ENCODE measurements around the gene DLX3. TPM values are rescaled to one million over a fixed set of nuclear protein-coding genes. Genes with fewer than 3 reads are reported as not detected.

Gene DLX3
- total RNA-seq, 1 donor from 2014 or later, result not detected

DNA sequence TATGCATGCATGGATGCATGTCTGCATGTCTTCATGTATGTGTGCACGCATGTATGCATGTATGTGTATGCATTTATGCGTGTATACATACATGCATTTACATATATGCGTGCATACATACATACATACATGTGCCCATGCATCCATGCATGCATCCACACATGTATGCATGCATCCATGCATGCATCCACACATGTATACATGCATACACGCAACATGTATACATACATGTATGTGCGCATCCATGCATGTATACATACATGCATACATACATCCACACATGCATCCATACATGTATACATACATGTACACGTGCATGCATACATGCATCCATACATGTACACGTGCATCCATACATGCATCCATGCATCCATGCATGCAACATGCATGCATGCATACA is 29.8 kb upstream of the DLX3 start:
- DNase-seq (ENCODE audit: low read depth in 2 of 2), result no peak

DNA sequence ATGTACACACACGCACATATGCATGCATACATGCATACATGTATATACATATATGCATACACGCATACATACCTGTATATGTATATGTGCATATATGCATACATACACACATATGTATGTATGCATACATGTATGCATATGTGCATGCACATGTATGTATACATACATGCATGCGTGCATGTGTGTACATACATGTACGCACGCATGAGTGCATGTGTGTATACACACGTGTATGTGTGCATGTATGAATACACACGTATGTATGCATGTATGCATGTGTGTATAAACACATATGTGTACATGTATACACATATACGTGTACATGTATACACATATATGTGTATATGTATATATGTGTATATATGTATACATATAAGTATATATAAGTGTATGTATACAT is 28.5 kb upstream of the DLX3 start:
- DNase-seq (ENCODE audit: low read depth in 2 of 2), result no peak

DNA sequence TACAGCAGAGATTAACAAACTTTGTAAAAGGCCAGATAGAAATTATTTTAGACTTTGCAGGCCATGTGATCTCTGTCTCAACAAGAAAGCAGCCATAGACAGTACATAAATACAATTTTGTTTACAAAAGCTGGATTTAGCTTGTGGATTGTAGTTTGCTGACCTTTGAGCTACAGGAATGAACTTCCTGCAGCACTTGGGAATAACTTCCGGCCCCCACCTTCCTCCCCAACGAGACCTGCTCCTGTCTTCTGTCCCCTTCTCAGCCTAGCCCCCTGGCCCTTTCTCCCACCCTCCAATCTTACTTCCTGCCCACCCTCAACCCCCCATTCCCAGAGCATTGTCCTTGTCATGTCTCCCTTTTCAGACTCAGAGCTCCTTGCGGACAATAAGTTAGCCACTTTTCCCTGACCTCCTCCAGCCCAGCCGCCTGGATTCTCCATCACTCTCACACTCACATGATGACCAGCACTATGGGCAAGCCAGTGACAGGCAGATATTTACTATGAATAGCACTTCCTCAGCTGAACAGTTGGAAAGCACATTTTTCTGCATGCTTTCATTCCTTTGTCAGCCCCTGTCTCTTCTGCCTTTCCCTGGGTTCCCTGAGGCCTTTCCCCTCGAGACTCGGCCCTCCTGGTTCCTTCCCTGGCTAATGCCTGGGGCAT is 27.6 kb upstream of the DLX3 start:
- DNase-seq (ENCODE audit: low read depth in 2 of 2), result peak in 1 of 2 donors; percentile 23

DNA sequence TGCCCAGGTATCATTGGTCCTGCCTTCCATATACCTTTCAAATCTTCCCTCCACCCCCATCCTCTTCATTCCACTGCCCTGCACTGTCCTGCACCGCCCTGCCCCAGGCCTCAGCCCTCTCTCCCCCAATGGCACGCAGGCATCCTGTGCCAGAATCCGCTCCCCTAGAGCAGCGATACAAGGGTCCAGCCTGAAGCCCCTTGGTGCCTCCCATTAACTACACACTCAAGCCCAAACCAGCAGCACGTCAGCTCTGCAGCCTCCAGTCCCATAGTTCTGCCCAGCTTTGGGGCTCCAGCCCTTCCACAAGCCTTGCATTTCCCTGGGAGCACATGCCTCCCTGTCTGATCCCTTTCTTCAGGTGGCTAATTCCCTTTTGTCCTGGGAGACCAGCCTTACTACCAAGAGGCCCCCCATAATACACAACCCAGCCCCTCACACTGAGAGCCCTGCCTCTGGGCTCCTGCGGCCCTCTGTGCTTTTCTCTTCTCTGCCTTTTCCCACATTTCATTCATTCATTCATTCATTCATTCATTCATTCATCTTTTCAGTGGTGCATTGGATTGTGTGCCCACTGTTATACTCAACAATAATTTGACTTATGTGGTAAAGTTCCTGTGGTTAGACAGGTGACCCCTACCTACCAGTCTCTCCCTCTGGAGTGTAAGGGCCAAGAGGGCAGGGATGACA is 26.8 kb upstream of the DLX3 start:
- DNase-seq (ENCODE audit: low read depth in 2 of 2), result no peak

DNA sequence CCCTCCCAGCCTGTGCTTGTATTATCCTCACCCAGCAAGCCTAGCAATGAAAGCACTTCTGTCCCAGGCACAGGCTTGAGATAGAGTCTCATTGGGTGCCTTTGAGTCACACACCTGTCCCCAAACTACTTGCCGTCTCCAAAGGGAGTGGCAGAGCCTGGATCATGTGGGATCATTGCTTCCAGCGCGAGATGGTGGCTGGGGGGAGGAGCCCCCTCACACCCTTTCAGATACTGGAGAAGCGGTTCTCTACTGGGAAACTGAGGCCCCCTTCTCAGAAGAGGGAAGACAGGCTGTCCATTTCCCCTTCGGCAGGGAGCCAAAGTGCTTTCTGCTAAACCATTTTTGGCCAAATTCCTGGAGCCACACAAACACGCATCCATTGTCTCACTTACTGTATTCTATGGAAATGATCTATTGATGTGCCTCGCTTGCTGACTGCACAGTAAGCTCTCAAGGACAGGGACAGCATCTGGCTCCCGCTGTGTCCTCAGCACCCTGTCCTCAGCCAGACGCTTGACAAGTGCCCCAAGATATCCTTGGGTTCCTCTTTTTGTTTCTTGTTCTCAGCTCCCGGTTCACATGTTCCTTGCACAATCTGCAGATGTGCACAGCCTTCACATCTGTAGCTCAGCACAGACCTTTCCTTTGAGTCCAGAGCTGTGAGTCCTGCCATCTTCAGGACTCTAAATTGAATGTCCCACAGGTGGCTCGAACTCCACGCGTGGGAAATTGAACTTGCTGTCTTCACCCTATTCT is 26.0 kb upstream of the DLX3 start:
- no peak for DNase-seq (ENCODE audit: low read depth in 2 of 2)

DNA sequence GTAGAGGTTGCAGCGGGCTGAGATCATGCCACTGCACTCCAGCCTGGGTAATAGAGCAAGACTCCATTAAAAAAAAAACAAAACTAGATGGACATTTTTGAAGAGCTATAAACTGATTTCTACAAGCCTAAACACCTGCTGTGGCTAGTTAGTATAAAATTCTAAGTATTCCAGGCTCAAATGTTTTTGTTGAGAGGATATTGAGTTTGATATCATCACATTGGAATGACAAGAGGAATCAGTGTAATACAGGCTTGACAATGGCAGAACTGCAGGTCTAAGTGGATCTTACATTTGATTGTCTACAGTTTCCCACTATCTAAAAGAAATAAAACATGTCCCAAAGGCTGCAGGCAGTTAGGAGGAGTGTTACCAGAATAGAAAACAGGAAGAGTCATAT is 23.9 kb upstream of the DLX3 start:
- DNase-seq (ENCODE audit: low read depth in 2 of 2), result no peak

DNA sequence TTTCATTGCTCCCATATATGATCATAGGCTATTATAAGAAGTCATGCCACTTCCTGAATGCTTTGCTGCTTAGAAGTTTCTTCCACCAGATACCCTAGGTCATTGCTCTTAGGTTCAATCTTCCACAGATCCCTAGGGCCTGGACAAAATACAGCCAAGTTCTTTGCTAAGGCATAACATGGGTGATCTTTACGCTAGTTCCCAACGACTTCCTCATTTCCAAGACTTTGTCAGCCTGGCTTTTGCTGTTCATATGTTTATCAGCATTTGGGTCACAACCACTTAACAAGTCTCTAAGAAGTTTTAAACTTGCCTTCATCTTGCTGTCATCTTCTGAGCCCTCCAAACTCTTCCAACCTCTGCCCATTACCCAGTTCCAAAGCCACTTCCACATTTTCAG is 20.1 kb upstream of the DLX3 start:
- no peak for DNase-seq (ENCODE audit: low read depth in 2 of 2)

DNA sequence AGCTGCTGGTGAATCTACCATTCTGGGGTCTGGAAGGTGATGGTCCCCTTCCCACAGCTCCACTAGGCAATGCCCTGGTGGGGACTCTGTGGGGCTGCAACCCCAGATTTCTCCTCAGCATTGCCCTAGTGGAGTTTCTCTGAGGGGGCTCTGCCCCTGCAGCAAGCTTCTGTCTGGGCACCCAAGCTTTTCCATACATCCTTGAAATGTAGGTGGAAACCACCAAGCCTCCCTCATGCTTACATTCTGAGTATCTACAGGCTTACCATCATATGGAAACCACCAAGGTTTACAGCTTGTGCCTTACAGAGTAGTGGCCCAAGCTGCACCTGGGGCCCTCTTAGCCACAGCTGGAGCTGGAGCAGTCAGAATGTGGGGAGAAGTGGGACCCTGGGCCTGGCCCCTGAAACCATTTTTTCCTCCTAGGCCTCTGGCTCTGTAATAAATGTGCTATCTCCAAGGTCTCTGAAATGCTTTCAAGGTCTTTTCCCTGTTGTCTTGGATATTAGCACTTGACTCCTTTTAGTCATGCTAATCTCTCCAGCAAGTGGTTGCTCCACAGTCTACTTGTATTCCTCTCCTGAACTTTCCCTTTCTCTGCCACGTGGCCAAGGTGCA is 19.6 kb upstream of the DLX3 start:
- DNase-seq (ENCODE audit: low read depth in 2 of 2), result no peak

DNA sequence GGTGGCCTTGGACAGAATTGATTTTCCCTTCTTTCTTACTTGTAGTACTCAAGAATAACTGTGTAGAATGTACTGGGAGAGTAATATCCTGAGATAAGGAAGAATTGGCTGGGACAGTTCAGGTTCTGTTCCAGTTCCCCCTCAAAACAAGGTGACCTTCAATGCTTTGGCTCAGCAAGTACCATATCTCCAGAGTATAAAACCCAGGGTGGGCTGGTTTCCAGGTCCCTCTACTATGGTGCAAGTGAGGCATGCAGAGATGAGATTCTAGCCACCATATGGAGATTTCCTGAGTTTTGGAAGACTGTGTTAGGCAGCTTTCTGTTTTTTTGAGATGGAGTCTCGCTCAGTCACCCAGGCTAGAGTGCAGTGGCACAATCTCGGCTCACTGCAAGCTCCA is 18.1 kb upstream of the DLX3 start:
- DNase-seq (ENCODE audit: low read depth in 2 of 2), result no peak

DNA sequence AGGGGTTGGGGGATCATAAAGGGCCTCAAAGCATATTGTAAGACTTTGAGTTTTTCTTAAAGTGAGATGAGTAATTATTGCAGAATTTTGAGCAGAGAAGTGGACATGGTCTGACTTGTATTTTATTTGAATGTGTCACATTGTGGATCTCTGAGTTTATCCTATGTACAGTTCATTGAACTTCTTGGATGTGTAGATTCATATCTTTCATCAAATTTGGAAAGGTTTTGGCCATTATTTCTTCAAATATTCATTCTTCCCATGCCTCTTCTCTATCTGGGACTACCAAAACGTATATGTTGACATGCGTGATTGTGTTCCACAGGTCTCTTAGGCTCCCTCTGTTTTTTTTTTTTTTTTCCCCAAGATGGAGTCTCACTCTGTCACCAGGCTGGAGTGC is 14.3 kb upstream of the DLX3 start:
- DNase-seq (ENCODE audit: low read depth in 2 of 2), result no peak

DNA sequence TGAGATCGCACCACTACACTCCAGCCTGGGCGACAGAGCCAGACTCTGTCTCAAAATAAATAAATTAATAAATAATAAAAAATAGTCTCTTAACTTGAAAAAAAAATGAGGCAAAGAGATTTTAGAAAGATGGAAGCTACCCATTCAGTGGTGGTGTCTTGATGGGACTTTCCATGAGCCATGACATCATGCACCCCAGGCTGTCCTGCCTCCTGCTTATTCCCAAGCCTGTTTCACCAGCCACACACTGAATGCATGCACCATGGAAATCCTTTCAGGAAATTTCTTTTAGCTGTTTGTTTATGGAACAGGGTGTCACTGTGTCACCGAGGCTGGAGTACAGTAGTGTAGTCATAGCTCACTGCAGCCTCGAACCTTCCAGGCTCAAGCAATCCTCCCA is 8.9 kb upstream of the DLX3 start:
- DNase-seq (ENCODE audit: low read depth in 2 of 2), result peak in 1 of 2 donors; percentile 22

DNA sequence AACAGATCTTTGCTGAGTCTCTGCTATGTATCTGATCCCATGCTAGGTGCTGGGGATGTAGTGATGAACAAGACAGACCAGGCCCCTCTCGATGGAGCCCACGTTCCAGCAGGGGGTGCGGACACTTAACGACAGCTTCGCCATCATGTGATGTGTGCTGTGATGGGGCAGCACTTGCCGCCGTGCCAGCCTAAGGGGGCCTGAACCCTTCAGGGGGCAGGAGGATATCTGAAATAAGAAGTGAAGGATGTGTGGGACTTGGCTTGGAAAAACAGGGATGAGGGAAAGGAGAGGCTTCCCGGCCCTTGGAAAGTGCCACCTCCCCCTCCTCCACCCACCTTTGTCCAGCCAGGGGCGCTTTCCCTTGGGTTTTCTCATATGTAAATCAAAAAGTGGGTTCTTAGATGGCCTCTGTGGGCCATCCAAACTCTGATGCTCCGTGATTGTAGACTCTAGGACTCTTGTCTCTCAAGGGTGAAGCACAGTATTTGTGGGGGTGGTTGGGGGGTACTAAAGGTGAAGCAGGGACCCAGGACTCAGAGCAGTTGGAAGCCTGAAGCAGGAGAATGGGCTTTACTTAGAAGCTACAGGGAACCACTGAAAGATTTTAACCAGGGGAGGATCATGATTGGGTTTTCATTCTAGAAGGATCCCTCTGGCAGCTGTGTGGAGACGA is 4.0 kb upstream of the DLX3 start:
- no peak for DNase-seq (ENCODE audit: low read depth in 2 of 2)

DNA sequence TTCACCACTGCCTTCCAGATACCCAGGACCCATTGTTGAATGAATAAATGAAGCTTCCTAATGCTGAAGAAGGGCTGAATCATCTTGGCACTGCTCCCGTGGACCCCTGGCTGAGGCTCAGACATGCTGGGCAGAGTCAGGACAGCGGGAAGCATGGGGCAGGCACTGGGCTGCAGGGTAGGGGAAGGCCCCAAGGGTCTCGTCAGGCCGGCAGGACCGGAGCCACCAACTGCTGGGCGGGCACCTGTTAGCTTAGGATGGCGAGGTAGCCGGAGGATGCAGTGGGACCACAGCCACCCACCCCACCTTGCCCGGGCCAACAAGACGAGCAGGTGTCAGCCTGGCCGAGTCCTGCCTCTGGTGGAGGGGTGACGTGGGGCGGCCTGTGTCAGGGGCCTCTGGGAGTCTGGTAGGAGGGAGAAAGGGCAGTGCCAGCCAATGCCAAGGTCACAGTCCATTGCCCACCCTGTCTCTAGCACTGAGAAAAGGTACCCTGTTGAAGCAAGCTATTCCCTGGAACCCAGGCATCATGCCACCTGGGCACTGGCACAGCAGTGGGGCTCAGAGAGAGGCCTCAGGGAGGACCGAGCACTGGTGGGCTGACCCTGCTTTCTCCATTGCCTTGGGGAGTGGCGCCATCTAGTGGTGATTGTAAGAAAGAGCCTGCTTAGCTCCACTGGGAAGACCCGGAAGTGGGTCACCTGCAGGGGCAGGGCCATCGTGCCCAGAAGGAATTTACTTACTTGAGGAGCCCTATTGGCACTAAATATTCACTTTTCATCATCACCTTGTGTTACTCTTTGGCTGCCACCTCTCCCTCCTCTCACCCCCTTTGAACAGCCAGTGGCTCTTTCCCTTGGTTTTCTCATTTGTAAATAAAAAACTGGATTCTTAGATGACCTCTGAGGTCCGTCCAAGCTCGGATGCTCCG is 3.0 kb upstream of the DLX3 start:
- DNase-seq (ENCODE audit: low read depth in 2 of 2), result peak; percentile 83 to 90

DNA sequence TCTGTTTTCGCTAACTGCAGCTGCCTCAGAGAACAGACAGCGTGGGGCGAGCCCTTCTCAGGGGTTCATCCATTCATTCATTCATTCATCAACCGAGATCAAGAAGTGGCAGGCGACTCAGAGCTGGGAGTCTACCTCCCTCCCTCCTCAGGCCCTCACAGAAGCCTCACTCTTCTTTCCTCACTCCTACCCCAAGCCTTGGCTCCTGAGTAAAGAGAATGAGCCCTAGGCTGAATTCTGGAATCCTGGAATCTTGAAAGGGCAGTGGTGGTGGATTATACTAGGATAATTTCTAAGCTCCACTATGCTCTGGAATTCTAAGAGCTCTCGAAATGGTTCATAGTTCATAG is 2.3 kb upstream of the DLX3 start:
- DNase-seq (ENCODE audit: low read depth in 2 of 2), result no peak

DNA sequence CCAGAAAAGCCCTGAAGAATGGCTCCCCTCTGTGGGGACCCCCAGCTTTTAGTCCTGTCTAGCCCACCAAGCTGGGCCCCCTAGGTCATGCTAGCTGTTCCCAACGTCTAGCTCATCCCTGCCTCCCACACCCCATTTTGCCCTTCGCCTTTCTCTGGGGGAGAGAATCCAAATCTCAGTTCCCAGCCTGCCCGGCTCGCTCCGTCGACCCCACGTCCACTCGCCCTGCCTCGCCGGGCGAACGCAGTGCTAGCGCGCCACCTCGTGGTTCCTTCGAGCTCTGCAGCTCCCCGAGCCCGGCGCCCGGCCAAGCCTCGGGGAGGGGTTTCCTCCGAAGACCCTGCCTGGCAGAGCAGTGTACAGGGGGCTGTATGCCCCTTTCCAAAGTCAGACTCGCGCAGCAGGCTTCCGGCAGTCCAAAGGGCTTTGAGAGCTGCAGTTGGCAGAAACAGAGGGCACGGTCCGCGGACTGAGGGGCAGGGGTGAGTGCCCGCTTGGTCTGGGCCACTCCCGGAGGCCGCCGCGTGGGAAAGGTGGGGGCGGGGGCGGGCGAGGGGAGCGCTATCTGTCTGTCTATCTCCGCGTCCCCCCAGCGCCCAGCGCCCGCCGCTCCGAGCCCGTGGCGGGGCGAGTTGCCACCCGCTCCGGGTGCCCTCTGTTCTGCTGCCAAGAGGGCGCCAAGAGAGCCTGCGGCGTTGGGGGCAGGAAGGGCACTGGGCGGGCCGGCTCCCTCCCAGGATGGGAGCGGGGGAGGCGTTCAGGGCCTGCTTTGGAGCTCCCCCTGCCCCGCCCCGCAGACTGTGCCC is 1.7 kb upstream of the DLX3 start:
- DNase-seq (ENCODE audit: low read depth in 2 of 2), result peak; percentile 24 to 55

DNA sequence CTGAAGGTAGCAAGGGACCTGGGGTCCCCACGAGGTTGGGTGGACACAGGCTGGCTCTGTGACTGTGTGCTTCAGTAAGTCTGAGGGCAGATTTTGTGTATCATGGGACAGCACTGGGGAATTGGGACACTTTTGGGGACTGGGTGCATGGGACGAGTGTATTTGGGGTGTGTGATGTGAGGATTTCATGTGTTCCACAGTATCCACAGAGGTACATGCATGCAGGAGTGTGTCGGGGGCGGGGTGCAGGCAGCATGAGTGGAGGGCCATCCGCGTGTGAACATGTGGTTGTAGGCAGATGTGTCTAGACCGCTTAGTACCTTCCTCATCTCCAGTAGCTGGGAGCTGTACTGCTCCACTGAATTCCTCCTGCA is 1.1 kb upstream of the DLX3 start:
- DNase-seq (ENCODE audit: low read depth in 2 of 2), result no peak

DNA sequence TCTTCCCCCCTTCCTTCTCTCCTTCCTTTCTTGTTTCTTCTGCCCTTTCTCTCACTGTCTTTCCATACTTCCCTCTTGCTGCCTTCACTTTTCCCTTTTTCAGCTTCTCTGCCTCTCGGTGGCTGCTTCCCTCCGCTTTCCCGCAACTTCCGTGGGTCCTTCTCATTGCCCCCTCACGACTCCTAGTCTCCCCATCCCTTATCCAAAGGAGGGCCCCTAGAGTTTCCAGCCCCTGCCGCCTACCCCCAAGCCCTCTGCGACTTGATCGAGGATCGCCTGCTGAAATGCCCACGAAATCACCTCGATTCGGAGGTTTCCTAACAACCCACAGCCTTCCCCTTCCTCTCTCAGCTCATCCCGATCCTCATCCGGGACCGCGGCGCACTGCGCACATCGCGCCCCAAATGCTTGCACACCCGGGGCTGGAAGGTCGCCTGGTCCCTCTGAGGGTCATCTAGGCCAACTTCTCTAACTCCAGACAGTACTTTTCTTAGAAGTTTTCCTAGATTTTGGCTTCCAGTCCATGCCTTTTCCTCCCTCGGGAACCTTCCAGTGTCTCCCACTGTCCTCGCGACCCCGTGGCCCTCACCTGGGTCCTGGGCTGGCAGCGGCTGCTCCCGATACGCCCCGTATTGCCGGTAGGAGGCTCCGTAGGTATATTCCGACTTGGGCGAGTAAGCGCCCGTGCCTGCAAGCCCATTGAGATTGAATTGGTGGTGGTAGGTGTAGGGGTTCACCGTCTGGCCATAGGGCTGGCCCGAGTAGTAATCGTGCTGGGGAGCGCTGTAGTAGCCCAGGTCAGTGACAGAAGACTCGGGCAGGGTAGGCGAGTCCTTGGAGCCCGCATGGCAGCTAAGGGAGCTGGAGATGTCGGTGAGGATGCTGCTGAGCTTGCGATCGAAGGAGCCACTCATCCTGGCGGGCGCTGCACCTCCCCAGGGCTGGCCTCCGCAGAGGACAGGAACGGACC is 654 bp downstream of the DLX3 start:
- DNase-seq (ENCODE audit: low read depth in 2 of 2), result no peak

DNA sequence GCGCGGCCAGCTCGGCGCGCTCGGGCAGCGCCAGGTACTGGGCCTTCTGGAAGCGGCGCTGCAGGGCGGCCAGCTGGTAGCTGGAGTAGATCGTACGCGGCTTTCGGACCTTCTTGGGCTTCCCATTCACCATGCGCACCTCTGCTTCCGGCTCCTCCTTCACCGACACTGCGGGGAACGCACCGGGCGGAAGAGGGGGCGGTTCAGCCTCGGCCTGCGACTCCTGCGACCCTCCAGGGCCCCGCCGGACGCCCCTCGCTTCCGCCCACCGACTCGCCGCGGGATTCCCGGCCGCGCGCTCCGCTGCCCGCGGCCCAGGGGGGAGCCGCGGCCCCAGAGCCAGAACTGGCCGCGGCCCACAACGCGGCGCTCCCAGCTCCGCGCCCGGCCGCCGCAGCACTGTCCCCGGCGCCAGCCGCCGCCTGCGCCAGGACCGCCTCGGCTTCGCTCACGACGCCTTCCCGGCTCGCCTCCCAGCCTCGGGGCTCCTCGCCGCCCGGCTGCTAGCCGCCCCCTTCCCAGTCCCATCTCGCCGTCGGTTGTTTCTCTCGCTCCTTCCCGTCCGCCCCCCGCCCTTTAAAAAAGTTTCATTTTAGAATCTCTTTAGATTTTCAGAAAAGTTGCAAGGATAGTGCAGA is 1.5 kb downstream of the DLX3 start:
- peak in 1 of 2 donors; percentile 26 for DNase-seq (ENCODE audit: low read depth in 2 of 2)

Data from lung microvascular endothelial cell (primary cell).